Endothelial cell of umbilical vein (primary cell): Measurements from ENCODE around the gene TWIST2. TPM values are rescaled to one million over a fixed set of nuclear protein-coding genes. Genes with fewer than 3 reads are reported as not detected.

Source experiments
- BruUV-seq: library from RNA; stranded (reverse); fragments of 400-500 nt; replicated peaks from 2 replicates; lab custom pipeline; 2021; lab: Mats Ljungman, UMichigan
- CTCF ChIA-PET: fragments of 300-600, 350-600 bp; sonication (Branson Sonifier 250); formaldehyde crosslinking; loops from one replicate; lab custom pipeline; 2021; ENCODE audit warnings: antibody characterized with exemption, inconsistent platforms; lab: Charles Lee
- POLR2A ChIA-PET: fragments of 300-600, 350-600 bp; sonication (Branson Sonifier 250); formaldehyde crosslinking; loops from one replicate; lab custom pipeline; 2021; ENCODE audit warnings: antibody characterized with exemption, inconsistent platforms; lab: Charles Lee
- DNase-seq: peaks from one replicate; pipeline ENCODE4 v3.0.0-alpha.2; 2011; ENCODE audit warnings: low read depth, low spot score
- FAIRE-seq: peaks from 2 replicates; lab custom pipeline; 2011; peaks lifted over from hg19 to GRCh38; lab: Jason Lieb, UNC
- H2AFZ ChIP-seq: 2 replicates; pipeline ENCODE4 v1.6.0; 2012; ENCODE audit warnings: low read depth, low read length, control low read depth, inconsistent platforms
- H3K27ac ChIP-seq: 2 replicates; pipeline ENCODE4 v1.5.1; 2011; ENCODE audit warnings: low read depth, mild to moderate bottlenecking, control low read depth, low read length, moderate library complexity; ENCODE audit not compliant: insufficient read depth
- H3K27me3 ChIP-seq, 2 experiments: 2 replicates each; pipeline versions ENCODE4 v1.6.0 to v1.6.1; 2011; ENCODE audit warnings: low read length in 2 of 2, mixed read lengths in 1 of 2; ENCODE audit not compliant: control insufficient read depth in 2 of 2, insufficient read depth in 2 of 2
- H3K36me3 ChIP-seq, 2 experiments: 2 replicates in 1 of 2; 3 replicates in 1 of 2; pipeline ENCODE4 v1.5.1; 2011; ENCODE audit warnings: low read length in 2 of 2, mild to moderate bottlenecking in 1 of 2, moderate library complexity in 1 of 2; ENCODE audit not compliant: control insufficient read depth in 2 of 2, insufficient read depth in 2 of 2; ENCODE audit errors: extremely low read depth in 1 of 2
- H3K4me1 ChIP-seq: 3 replicates; pipeline ENCODE4 v1.5.1; 2011; ENCODE audit warnings: mild to moderate bottlenecking, low read length; ENCODE audit not compliant: control insufficient read depth, insufficient read depth; ENCODE audit errors: extremely low read depth
- H3K4me2 ChIP-seq: 2 replicates; pipeline ENCODE4 v1.6.1; 2011; ENCODE audit warnings: low read length, control low read depth, mixed read lengths; ENCODE audit not compliant: insufficient read depth
- H3K4me3 ChIP-seq, 3 experiments: fragments of 200-600 bp in 1 of 3; sonication (generic), shearing (Covaris generic) in 1 of 3; replicated peaks in 1 of 3; 2 replicates each; pipeline ENCODE4 v1.5.1; 2011 to 2016; ENCODE audit warnings: control low read depth in 3 of 3, low read length in 3 of 3, mild to moderate bottlenecking in 2 of 3, inconsistent platforms in 1 of 3, low read depth in 1 of 3, moderate library complexity in 1 of 3; ENCODE audit not compliant: insufficient read depth in 1 of 3
- H3K79me2 ChIP-seq: 2 replicates; pipeline ENCODE4 v1.6.0; 2012; ENCODE audit warnings: low read length, inconsistent platforms; ENCODE audit not compliant: control insufficient read depth, insufficient read depth
- H3K9ac ChIP-seq: replicated peaks from 2 replicates; pipeline ENCODE3; 2011; ENCODE audit warnings: low read length, control low read depth; ENCODE audit not compliant: insufficient read depth; ENCODE audit errors: extremely low read depth
- H3K9me1 ChIP-seq: replicated peaks from 3 replicates; pipeline ENCODE4 v1.6.0; 2011; ENCODE audit warnings: mild to moderate bottlenecking, low read length; ENCODE audit not compliant: control insufficient read depth, insufficient read depth; ENCODE audit errors: extremely low read depth
- H3K9me3 ChIP-seq: replicated peaks from 2 replicates; pipeline ENCODE4 v1.5.1; 2012; ENCODE audit warnings: low read length, inconsistent platforms; ENCODE audit not compliant: control insufficient read depth, insufficient read depth
- H4K20me1 ChIP-seq: replicated peaks from 2 replicates; pipeline ENCODE3; 2011; ENCODE audit warnings: mild to moderate bottlenecking, low read length; ENCODE audit not compliant: control insufficient read depth, insufficient read depth; ENCODE audit errors: extremely low read depth
- CTCF ChIP-seq, 2 donors: IDR thresholded peaks; 1 replicate in 1 of 2; 2 replicates in 1 of 2; pipeline ENCODE4 v1.5.1; 2011; ENCODE audit warnings: low read length in 2 of 2, mild to moderate bottlenecking in 2 of 2, moderate library complexity in 2 of 2, control low read depth in 1 of 2, inconsistent platforms in 1 of 2, low read depth in 1 of 2; ENCODE audit not compliant: insufficient read depth in 1 of 2; ENCODE audit errors: extremely low read depth in 1 of 2
- EZH2 ChIP-seq: IDR thresholded peaks from 2 replicates; pipeline ENCODE4 v1.6.1; 2012; ENCODE audit warnings: borderline replicate concordance, low read depth, mild to moderate bottlenecking, moderate library complexity, low read length, inconsistent platforms; ENCODE audit not compliant: severe bottlenecking
- FOS ChIP-seq: IDR thresholded peaks from 2 replicates; pipeline ENCODE4 v1.6.1; 2011; ENCODE audit warnings: mild to moderate bottlenecking, low read length, moderate library complexity, borderline replicate concordance; ENCODE audit not compliant: insufficient read depth
- GATA2 ChIP-seq: IDR thresholded peaks from 2 replicates; pipeline ENCODE4 v1.7.0; 2011; ENCODE audit warnings: low read depth, mild to moderate bottlenecking, moderate library complexity, mixed read lengths, low read length; ENCODE audit not compliant: insufficient read length, insufficient read depth
- JUN ChIP-seq: IDR thresholded peaks from 2 replicates; pipeline ENCODE4 v1.6.1; 2011; ENCODE audit warnings: borderline replicate concordance, low read depth; ENCODE audit not compliant: insufficient read length, insufficient read depth
- MAX ChIP-seq: IDR thresholded peaks from 2 replicates; pipeline ENCODE4 v1.6.1; 2011; ENCODE audit not compliant: insufficient read depth, insufficient read length
- MYC ChIP-seq: IDR thresholded peaks from one replicate; pipeline ENCODE4 v1.6.1; 2011; ENCODE audit warnings: mild to moderate bottlenecking, low read depth, low read length
- POLR2A ChIP-seq: IDR thresholded peaks from 2 replicates; pipeline ENCODE4 v1.6.1; 2012; ENCODE audit warnings: low read depth, mild to moderate bottlenecking, control low read depth, low read length
- POLR2AphosphoS5 ChIP-seq: IDR thresholded peaks from 2 replicates; pipeline ENCODE4 v1.6.1; 2012; ENCODE audit warnings: low read depth, mild to moderate bottlenecking, control low read depth, low read length, moderate library complexity; ENCODE audit not compliant: insufficient read depth
- dilution Hi-C: fragments of 300-500 bp; cut with MboI; formaldehyde crosslinking; loops from one replicate; pipeline ENCODE4 v1.15.0; 2019; ENCODE audit warnings: low sequenced_read_pairs; ENCODE audit not compliant: extremely low pct_ligation_motif_present
- intact Hi-C: fragments of 100-400 bp; cut with micrococcal nuclease; formaldehyde crosslinking; loops from one replicate; pipeline ENCODE4 v1.10.0; 2022
- polyA plus RNA-seq, 4 experiments: library from polyadenylated mRNA; depleted of rRNA in 3 of 4; stranded (reverse) in 3 of 4; unstranded in 1 of 4; fragments of >200 nt; gene quantifications; 2 replicates each; pipeline versions ENCODE4 v1.2.1 to v1.2.3, GENCODE V29; 2011 to 2012; ENCODE audit warnings: missing spikeins in 1 of 4
- total RNA-seq: library from RNA; stranded (reverse); gene quantifications from 2 replicates; pipeline ENCODE4 v1.2.3, GENCODE V29; 2021

The TWIST2 gene
- total and polyA plus RNA-seq, 2 donors (not counting 3 experiments of a cell fraction or from before 2014, with no cell fraction given), result 2.3 to 3.4 TPM

- no peaks in the 10 kb centered on the region for H4K20me1 ChIP-seq
- dilution Hi-C loops, result no loop called here
- no peak overlapping the region for H2AFZ ChIP-seq
- DNase-seq, result no peak
- intact Hi-C loops, result no loop called here
- TF ChIP-seq EZH2 (no peak), POLR2A (no peak), MYC (no peak), CTCF (IDR thresholded peaks at IDR 0.05; ENCODE audit: extremely low read depth in 1 of 2, insufficient read depth in 1 of 2, low read depth in 1 of 2, low read length in 2 of 2) (no peak), JUN (no peak), FOS (no peak), MAX (no peak), POLR2AphosphoS5 (no peak), GATA2 (no peak)
- no peaks in the 10 kb centered on the region for H3K9me3 ChIP-seq
- H3K4me3 ChIP-seq, result no peak overlapping the region
- no peaks in the 10 kb centered on the region for H3K4me1 ChIP-seq
- H3K79me2 ChIP-seq, result no peaks in the 10 kb centered on the region
- H3K9ac ChIP-seq, result no peak overlapping the region
- H3K4me2 ChIP-seq, result no peak overlapping the region
- no TSS peak for BruUV-seq
- no peaks in the 10 kb centered on the region for H3K9me1 ChIP-seq
- H3K27ac ChIP-seq, result no peak overlapping the region
- CTCF ChIA-PET, result interaction anchor here (1.1 to 2.8 kb wide), 6 partner anchors 11 to 503 kb away, joined by 3 to 24 read pairs (median 3); partner anchors contain the start of gene TWIST2
- H3K36me3 ChIP-seq, result no peaks in the 10 kb centered on the region
- POLR2A ChIA-PET, result no interaction called here
- no peak for FAIRE-seq
- H3K27me3 ChIP-seq, result no peaks in the 10 kb centered on the region
These were observed 26.0 kb downstream of the TWIST2 start for GRCh38 chr2:238873841-238874240.
